Measurements from ENCODE around the gene ARID5B.

Gene ARID5B

GRCh38 chr10:61906562-61906901 lies 5.0 kb downstream of the ARID5B start:
- no peak for DNase-seq

DNA sequence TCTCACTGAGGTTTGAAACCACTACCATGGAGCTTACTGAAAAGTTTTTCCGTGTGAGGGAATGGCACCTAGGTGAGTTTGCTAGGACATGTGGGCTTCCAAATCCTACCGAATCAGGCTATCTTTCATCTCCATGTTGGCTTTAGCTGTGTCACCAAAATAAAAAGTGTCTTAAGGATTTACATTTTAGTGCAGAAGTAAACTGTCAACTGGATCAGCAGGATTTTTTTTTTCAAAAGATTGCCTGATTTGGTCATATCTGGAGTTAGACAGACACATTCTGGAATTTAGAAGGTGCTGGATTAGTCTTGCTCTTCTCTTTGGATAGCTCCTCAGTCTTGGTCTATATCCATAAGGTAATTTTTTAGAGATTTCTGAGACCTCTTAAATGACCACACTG lies 5.5 kb downstream of the ARID5B start:
- DNase-seq: no peak

DNA sequence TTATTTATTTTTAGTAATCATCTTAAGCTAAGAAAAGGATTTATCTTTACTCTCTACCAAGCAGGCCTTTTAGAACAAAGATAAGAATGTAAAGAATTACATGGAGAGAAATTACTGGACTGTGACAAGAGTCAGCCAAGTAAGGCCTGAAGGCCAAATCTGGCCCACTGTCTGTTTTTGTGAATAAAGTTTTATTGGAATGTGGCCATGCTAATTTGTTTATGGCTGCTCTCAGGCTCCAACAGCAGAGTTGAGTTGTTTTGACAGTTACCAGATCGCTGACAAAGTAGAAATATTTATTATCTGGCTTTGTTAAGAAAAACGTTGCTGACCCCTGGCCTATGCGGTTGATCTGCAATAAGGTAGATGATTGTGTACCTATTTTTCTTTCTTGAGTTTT lies 6.1 kb downstream of the ARID5B start:
- DNase-seq: no peak

GRCh38 chr10:61910226-61910805 lies 8.8 kb downstream of the ARID5B start:
- DNase-seq: no peak

DNA sequence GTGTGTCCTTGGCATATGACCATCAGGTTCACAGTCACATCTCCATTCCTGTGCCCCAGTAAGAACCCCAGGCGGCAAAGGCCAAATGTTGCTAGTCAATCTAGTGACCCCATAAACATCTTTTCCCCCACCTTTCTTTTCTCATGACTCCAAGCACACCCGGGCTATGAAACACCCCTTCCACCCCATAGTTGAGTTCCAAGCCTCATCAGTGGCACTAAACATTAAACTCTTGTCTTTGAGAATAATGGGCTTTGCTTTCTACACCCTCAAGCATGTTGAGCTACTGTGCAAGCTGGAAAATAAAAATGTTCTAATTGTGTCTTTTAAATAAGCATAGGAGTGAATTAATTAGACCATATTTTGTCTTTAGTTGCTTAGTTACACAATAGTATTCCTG lies 9.4 kb downstream of the ARID5B start:
- no peak for DNase-seq

GRCh38 chr10:61911425-61911824 lies 9.9 kb downstream of the ARID5B start:
- DNase-seq: no peak

- DNase-seq: no peak
These were observed 11.5 kb downstream of the ARID5B start for GRCh38 chr10:61912981-61913380.

DNA sequence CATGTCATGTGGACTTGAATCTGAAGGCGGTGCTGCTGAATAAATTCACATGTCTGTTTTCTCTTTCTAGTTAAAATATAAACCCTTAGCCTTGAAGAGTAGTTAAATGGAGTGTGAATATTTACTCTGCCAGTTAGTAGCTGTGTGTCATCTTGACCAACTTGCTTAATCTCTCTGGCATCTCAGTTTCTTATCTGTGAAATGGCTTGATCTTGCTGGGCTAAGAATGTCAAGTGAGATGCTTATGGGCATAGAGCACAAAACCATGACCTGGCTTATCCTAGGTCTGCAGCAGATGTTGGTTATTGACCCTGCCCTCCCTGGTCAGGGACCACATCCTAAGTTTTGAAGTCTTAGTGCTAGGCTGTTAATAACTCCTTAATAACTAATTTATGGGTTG lies 16.6 kb downstream of the ARID5B start:
- no peak for DNase-seq

DNA sequence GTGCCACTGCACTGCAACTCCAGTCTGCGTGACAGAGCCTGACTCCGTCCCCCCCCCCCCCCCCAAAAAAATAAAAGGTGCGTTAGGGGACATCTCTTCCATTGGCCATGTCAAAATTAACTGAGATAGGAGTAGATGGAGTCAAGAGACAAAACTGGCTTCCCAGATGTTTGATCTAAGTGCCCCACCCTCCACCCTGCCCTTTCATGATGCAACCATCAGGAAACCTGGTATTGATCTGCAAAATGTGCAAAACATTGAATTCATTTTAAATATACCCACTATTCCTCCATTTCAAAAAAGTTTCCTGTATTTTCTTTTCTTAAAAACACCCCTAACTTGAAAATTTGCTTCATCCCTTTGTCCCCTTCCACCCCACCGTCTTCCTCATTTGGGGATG lies 17.5 kb downstream of the ARID5B start:
- DNase-seq: no peak

DNA sequence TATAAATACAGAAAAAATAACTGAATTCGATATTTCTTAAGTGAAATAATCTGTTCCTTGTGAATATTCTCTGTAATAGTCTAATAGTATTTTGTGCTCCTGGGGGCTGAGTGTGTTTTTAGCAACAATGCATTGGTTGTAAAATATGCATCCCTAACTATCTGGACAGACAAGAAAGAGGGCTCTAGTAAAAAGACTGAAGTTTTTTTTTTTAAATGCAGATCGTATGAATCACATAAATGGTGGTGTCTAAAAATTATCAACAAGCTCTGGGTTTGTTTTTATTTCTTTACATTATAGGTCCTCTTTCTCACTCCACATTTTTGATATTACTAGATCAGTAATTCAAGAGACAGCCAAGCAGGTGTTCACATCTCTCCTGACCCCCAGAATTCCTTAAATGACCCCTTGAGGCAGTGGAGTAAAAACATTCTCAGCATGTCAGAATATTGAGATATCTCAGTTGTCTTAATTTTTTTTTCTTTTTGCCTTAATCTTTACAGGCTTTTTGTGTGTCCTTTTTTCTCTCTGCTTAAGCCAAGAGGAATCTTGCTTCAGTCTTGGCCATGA lies 18.2 kb downstream of the ARID5B start:
- no peak for DNase-seq

- no peak for DNase-seq
These were observed 19.6 kb downstream of the ARID5B start for GRCh38 chr10:61921143-61921542.

DNA sequence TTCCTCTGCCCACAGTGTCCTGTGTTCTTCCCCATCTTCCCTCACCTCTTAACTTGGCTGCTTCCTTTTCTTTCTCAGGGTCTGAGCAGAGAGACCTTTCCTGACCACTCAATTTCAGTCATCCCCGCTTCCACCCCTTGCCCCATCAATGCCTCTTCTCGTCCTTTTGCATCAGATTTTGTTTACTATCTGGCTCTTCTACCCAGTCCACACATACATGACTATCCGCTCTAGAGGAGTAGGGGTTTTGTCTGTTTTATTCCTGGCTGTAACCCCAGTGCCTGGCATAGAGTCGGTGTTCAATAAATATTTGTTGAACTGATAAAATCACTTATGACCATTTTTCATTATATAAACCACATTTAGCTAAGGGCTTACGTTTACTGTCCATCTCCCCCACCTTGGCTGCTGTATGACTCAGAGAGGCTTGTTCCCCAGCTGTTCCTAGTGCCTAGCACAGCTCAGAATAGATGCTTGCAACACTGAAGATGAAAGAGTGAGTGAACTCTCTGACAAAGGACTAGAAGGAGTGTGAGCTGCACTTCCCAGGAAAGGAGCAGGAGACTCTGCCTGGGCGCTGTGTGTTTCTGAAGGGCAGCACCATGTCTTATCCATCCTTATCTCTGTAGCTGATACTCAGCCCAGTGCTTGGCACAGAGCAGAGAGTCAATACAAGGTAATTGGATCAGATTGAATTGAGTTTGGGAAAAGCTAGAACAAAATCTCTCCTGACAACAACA lies 21.9 kb downstream of the ARID5B start:
- no peak for DNase-seq

GRCh38 chr10:61923950-61924274 lies 22.4 kb downstream of the ARID5B start:
- DNase-seq: no peak

DNA sequence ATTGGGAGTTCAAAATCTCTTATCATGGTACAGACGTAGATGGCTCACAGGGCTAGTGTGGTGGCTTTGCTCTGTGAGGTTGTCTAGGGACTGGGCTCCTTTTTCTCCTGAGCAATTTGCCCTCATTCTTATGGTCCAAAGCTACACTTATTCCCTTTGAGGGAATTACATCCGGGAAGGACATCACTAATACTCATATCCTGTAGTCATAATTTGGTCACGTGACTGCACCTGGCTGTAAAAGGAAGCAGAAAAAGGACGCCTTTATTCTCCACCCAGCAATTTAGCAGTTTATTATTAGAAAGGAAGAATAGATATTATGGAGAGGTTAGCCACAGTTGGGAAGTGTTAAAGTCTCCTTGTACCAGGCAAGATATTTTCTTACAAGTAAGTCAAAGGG lies 28.1 kb downstream of the ARID5B start:
- DNase-seq: no peak

DNA sequence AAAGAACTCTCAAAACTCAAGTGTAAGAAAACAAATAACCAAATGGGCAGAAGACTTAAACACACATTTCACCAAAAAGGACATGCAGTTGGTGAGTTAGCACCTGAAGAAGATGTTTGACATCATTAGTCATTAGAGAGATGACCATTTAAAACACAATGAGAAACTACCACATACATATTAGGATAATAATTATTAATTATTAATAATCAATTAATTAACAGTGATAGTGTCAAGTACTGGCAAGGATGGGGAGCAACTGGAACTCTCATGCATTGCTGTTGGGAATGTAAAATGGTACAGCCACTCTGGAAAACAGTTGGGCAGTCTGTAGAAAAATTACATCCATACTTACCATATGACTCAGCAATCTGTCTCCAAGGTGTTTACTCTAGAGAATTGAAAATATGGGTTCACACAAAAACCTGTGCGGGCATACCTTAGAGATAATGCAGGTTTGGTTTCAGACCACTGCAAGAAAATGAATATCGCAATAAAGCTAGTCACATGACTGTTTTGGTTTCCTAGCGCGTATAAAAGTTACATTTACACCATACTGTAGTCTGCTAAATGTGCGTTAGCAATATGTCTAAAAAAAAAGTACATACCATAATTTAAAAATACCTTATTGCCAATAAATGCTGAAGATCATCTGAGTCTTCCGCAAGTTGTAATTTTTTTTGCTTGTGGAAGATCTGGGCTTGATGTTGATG lies 30.3 kb downstream of the ARID5B start:
- DNase-seq: no peak

DNA sequence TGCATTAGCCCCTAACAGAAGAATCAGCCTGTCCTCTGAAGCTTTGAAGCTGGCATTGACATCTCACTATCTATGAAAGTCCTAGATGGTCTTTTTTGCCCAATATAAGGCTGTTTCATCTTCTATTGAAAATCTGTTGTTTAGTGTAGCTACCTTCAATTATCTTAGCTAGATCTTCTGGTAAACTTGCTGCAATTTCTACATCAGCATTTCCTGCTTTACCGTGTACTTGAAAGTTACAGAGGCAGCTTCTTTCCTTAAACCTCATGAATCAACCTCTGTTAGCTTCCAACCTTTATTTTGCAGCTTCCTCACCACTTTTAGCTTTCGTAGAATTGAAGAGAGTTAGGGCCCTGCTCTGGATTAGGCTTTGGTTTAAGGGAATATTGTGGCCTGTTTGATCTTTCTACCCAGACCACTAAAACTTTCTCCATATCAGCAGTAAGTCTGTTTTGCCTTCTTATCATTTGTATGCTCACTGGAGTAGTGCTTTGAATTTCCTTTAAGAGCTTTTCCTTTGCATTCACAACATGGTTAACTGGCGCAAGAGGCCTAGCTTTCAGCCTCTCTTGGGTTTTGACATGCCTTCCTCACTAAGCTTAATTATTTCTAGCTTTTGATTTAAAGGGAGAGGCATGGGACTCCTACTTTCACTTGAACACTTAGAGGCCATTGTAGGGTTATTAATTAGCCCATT lies 32.5 kb downstream of the ARID5B start:
- DNase-seq: no peak

DNA sequence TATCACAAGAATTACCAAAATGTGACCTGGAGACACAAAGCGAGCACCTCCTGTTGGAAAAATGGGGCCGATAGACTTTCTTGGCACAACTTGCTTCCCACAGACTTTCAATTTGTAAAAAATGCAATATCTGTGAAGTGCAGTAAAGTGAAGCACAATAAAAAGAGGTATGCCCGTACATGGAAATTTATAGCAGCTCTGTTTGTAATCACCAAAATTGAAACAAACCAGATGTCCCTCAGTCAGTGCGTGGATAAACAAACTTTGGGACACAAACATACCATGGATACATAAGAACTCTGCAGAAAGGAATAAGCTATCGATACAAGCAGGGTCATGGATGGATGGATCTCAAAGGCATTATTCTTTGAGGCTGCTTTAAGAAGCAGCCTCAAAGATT lies 33.6 kb downstream of the ARID5B start:
- DNase-seq: no peak

GRCh38 chr10:61936770-61937169 lies 35.3 kb downstream of the ARID5B start:
- no peak for DNase-seq

DNA sequence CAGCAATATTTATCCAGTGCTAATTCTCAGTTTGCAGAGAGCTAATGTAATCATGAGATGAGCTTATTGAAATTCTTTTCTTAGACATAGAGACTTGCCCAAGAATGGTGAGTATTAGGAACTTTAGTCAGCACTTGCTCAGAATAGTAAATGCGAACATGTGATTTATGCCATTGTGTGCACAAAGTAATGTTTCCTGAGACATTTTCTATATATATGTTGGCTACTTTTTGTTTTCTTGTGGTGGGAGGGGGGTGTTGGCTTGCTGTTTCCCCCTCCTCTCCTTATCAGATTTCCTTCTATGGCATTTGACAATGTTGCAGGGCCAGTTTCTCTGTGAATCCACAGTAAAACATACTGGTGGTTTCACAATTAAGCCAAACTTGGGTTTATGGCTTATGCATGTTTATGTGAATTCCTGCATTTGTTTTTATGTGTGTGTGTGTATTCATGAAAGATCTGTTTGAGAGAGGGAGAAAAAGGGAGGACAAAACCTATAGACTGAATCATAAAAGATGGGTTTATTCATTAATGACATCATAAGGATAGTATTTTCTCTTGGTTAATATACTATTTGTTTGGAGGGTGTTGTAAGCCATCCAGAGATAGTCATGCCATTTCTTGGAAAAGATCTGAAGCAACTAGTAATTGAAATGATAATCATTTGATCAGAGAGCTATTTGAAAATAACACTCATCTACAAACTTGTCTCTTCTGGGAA lies 36.3 kb downstream of the ARID5B start:
- no peak for DNase-seq

- DNase-seq: no peak
These were observed 38.4 kb downstream of the ARID5B start for GRCh38 chr10:61939902-61940301.

- no peak for DNase-seq
These were observed 39.7 kb downstream of the ARID5B start for GRCh38 chr10:61941202-61941681.

DNA sequence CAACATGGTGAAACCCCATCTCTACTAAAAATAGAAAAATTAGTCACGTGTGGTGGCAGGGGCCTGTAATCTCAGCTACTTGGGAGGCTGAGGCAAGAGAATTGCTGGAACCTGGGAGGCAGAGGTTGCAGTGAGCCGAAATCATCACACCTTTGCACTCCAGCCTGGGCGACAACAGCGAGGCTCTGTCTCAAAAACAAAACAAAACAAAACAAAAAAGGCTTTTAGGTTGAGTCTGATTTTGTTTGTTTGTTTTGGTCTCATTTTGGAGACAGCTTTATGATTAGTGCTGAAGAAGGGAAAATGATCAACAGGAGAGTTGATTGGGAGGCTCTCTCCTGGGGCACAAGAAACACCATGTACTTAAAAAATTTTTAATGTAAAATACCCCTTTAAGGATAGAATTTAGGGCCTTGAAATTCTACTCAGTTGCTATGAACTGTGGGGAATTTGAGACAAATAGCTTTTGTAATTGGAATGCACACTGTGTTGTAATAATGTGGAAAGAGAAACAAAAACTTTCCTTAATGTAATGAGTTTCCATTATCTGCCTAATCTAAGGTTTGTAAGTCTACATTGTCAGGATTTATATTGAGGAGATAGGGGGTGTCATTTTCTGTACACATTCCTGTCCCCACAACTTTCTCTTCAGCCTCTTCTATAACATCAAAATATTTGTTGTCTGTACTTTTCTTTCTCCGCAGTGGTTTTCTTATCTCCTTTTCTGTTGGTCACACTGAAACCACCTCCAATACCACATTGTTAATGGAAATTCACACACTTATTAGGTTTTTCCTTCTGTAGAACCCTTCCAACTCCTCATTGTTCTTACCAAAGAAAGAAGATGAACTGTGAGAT lies 41.3 kb downstream of the ARID5B start:
- no peak for DNase-seq

All from NCI-H526 treated with DMSO at 0.1 percent for 48 hours (cell line).